NCI-H345 treated with DMSO at 0.1 percent for 48 hours (cell line): ENCODE measurements around the gene NAA20.

ENCODE experiments used
- DNase-seq: peaks from one replicate; lab custom pipeline; 2025; ENCODE audit not compliant: unreplicated experiment; lab: John Stamatoyannopoulos, UW

Gene NAA20

GRCh38 chr20:20018366-20018765, 1.2 kb downstream of the NAA20 start:
- DNase-seq, result no peak

DNA sequence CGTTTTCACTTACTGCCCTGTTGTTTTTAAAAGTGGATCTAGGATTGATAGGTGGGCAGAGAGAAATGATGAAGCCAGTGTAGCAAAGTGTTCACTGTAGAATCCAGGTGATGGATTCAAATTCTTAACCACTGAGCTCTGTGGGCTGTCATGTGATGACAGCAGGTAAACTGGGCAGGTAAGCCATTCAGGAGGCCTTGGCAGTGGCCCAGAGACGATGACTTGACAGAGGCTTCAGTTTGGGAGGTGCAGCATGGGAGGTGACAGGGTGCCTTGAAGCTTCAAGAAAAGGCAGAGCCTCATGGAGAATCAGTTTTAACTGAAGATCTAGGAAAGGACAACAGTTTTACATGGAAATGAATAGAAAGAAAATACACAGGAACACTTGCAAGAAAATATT, 2.0 kb downstream of the NAA20 start:
- no peak for DNase-seq

- DNase-seq, result no peak
These were observed 3.7 kb downstream of the NAA20 start for GRCh38 chr20:20020908-20021307.

GRCh38 chr20:20021835-20022234, 4.7 kb downstream of the NAA20 start:
- no peak for DNase-seq

GRCh38 chr20:20022498-20022897, 5.3 kb downstream of the NAA20 start:
- no peak for DNase-seq

DNA sequence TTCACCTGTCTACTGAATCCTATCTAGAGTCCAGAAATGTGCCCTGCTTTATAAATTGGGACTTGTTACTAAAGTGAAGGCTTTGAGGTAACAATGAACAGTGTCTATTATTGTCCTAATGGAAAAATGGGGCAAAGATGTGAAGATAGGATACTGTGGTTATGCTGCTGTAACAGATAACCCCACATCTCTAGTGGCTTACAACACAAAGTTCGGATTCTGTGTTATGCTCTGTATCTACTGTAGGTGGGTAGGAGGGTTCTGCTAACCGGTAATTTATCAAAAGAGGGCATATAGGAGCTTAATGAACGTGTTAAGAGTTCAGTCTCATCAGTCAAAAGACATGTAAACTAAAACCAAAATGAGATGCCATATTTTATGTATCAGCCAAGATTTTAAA, 6.2 kb downstream of the NAA20 start:
- no peak for DNase-seq

- DNase-seq, result no peak
These were observed 7.8 kb downstream of the NAA20 start for GRCh38 chr20:20024942-20025341.

- DNase-seq, result no peak
These were observed 10.1 kb downstream of the NAA20 start for GRCh38 chr20:20027284-20027683.

DNA sequence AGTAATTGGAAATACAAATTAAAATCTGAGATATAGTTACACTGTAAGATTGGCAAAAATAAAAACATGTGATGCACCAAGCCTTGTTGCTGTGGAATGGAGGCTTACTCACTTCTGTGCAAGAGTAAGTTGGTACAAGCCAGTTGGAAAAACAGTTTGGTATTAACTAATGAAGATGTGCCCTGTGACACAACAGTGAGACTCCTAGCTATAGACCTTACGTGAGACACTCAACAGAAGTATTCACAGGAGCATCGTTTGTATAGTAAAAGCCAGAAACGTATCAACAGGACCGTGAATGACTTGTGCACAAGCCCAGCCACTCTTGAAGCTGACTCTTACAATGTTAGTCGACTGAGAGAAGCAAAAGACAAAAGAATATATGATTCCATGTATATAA, 14.6 kb downstream of the NAA20 start:
- no peak for DNase-seq

GRCh38 chr20:20034486-20034885, 17.3 kb downstream of the NAA20 start:
- DNase-seq, result no peak

GRCh38 chr20:20036756-20037155, 19.6 kb downstream of the NAA20 start:
- DNase-seq, result no peak

GRCh38 chr20:20037960-20038359, 20.8 kb downstream of the NAA20 start:
- no peak for DNase-seq

- DNase-seq, result no peak
These were observed 21.4 kb downstream of the NAA20 start for GRCh38 chr20:20038586-20038985.

DNA sequence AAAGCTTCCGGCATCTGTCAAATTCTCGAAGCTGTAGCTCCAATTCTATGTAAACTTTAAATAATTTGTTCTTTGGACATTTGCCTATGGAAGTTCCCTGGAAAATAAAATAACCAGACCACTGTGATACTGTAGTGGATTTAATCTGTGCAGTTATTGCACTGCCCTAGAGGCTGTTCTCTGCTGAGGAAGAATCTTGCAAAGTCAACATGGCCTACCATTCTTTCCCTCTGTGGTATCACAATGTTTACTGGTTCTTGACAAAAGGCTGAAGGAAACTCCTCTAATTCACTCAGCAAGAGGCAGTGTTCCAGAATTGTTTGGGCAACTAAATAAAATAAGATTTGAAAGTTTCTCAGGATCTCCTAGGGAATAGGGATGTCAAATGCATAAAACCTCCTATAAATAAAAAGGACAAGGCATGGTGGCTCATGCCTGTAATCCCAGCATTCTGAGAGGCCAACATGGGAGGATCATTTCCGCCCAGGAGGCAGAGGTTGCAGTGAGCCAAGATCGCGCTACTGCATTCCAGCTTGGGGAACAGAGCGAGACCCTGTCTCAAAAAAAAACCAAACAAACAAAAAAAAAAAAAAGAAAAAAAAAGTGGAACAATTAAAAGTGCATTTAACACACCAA, 22.7 kb downstream of the NAA20 start:
- no peak for DNase-seq

DNA sequence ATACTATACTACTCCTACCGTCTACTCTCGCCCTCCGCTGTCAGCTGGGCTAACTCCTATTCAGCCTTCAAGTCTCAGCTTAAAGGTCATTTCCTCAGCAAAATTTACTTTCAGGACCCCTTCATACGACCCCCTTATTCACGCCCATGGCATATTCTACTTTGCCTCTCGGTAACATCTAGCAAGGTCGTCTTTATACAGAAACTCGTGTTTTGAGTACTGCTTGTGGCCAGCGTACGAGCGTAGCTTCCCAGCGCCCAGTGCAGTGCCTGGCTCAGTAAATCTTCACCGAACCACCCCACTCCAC, 34.6 kb downstream of the NAA20 start:
- no peak for DNase-seq

DNA sequence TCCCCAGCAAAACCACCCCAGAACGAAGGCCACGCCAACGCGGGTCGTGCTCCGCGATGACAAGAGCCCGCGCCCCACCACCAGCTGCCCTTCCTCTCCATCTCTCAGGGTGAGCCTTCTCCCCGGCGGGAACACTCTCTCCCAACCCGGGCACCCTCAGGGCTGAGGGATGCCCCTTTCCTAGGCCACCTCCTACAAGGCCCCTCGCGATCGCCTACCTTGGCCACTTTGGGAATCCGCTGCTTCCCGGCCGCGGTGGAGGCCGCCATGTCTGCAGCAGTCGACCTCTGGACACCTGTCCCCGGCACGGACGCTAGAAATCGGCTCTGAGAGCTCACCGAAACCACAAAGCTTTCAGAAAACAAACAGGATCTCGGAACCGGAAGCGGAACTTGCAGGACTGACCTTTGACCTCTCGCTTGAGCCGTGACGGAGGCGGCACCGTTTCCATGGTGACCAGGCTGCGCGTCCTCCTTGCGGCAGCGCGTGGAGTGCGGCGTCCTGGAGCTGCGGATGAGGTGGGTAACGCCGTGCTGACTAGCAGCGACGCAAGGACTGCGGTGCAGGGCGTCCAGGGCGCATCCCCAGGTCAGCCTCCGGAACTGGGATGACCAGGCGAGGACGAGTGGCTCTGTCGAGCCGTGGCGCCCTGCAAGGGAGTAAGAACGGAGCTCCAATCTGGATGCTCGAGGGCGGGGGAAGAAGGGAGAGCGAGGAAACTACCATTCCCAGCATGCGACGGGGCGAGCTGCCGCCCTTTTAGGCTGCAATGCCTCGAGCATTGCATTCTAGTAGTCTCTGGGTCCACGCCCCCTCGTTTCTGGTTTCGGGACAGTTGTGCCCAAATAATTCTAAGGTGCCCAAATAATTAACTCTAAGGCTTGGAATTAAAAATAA, 35.2 kb downstream of the NAA20 start, which contains the start of the genes CFAP61 and CRNKL1:
TSS of gene CFAP61 (plus strand) at position 459 of the 897 bp plus-strand sequence. CDS start 4,122 bp downstream, outside the sequence.
TSS of gene CRNKL1 (minus strand) at position 393 of the 897 bp plus-strand sequence. CDS start at position 269, 124 bp downstream.
- DNase-seq, result peak; percentile 98

GRCh38 chr20:20060234-20060998, 43.3 kb downstream of the NAA20 start:
- peak; percentile 96 for DNase-seq

DNA sequence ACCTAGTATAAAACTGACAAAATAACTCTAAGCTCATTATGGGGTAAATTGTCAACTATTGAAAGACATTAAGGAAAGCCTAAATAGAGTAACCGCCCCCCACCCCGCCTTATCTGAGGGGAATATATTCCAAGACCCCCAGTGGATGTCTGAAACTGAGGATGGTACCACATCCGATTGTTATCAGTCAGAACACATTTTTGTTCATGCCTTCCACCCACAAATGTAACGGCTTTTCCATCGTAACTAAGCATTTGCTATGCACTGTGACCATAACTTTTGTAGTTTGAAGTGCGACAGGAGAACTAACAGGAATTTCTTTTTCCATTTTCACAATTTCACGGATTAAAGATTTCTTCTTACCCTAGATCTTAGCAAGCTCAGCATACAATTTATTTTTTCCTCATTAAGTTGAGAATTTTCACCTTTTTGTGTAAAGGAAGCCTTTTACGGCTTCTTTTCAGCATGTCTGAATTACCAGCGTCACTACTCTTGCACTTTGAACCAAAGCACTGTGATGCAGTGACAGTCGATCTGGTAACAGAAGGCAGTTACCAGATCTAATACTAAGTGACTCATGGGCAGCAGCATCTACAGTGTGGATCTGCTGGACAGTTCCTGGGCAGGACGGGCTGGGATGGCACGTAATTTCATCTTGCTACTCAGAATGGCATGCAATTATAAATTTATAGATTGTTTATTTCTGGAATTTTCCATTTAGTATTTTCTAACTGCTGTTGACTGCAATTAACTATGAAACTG, 47.0 kb downstream of the NAA20 start:
- no peak for DNase-seq

DNA sequence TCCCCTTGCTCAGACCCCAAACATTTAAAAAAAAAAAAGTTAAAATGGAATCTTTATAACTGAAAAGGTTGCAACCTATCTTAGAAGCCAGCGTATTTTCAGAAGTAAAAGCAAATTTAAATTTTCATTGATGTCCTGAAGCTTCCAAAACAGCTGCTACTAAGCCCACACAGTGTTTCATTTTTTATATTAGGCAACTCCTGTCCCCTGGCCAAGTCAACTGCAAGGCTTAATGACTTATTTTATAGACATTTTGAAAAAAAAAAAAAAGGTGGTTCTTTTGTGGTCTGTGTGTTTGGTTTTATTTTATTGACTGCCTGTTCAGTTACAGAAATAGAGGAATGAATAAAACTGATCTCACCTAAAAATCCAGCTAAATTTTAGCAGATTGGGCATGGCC, 48.2 kb downstream of the NAA20 start:
- DNase-seq, result no peak

GRCh38 chr20:20070871-20071726, 53.9 kb downstream of the NAA20 start:
- no peak for DNase-seq
